ENCODE results near the gene SETBP1. TPM values are rescaled to one million over a fixed set of nuclear protein-coding genes. Genes with fewer than 3 reads are reported as not detected.

The SETBP1 gene
- total and polyA plus RNA-seq, 2 of the 4 experiments (the other 2 are of a cell fraction), result 0.19 to 0.36 TPM

DNA sequence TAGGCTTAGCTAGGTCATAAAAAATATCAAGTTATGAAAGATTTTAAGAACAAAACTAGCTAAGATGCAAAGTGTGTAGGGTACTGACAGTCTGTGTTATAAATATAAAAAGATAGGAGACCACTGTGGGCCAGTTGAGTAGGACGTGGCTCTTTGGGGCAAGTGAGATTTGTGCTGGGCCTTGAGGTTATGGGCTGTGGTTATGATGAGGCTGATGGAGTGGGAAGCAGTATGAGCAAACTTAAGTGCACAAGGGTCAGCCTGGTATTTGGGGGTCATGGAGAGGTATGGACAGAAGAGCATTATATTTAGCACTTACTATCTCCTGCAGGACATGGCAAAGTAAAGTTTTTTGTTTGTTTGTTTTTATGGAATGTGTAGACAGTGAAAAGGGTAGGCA lies 70.1 kb downstream of the SETBP1 start:
- Histone ChIP-seq H2BK20ac (ENCODE audit: low read depth, low read length) (no peak overlapping the region), H2AK5ac (ENCODE audit: low read depth, low read length) (no peak overlapping the region), H3K36me3 (ENCODE audit: control insufficient read depth, insufficient read depth, low read length) (no peaks in the 10 kb centered on the region), H2BK120ac (ENCODE audit: low read depth, low read length) (no peak overlapping the region), H3K79me1 (ENCODE audit: low read depth in 1 of 2, low read length in 2 of 2) (no peaks in the 10 kb centered on the region), H3K56ac (ENCODE audit: extremely low read depth, insufficient read depth, low read length) (no peak overlapping the region), H4K20me1 (ENCODE audit: insufficient read depth, low read length) (no peaks in the 10 kb centered on the region), H4K5ac (ENCODE audit: low read depth, low read length) (no peak overlapping the region), H2BK15ac (ENCODE audit: low read depth, low read length) (no peak overlapping the region), H3K9me3 (ENCODE audit: control insufficient read depth, insufficient read depth, low read length) (no peaks in the 10 kb centered on the region), H3K27ac (ENCODE audit: insufficient read depth, low read length) (no peak overlapping the region), H4K91ac (ENCODE audit: insufficient read depth, low read depth, low read length) (no peak overlapping the region), H3K4me1 (ENCODE audit: control insufficient read depth, insufficient read depth, low read length) (no peaks in the 10 kb centered on the region), H2AK9ac (replicated peaks; ENCODE audit: low read depth, low read length, poor library complexity) (no peak overlapping the region), H3K9ac (ENCODE audit: low read depth, low read length) (no peak overlapping the region), H3K4me2 (ENCODE audit: low read depth, low read length) (no peak overlapping the region), H2AFZ (replicated peaks; ENCODE audit: low read length, poor library complexity) (no peak overlapping the region), H3K4ac (ENCODE audit: low read depth, low read length) (no peak overlapping the region), H3K14ac (replicated peaks; ENCODE audit: low read depth, low read length) (no peak overlapping the region), H2BK5ac (ENCODE audit: low read depth, low read length, poor library complexity, severe bottlenecking) (no peak overlapping the region), H3K4me3 (ENCODE audit: insufficient read depth, low read depth, low read length) (no peak overlapping the region), H3K9me1 (ENCODE audit: insufficient read depth, low read length) (0 out of 2 replicates have a peak, but pooled peaks cover 4% of the 10 kb centered on the region), H3K18ac (ENCODE audit: low read depth, low read length) (no peak overlapping the region), H3K27me3 (ENCODE audit: control insufficient read depth, insufficient read depth, low read length) (peaks cover 1% of the 10 kb centered on the region), H4K8ac (ENCODE audit: low read depth in 2 of 2, low read length in 2 of 2) (no peak overlapping the region), H3K23ac (ENCODE audit: low read depth, low read length) (no peak overlapping the region)
- in situ Hi-C loops (cut with MboI; ENCODE audit: low sequenced_read_pairs) (no loop called here), dilution Hi-C loops (cut with HindIII; ENCODE audit: low sequenced_read_pairs, unreplicated experiment) (no loop called here), intact Hi-C loops (cut with micrococcal nuclease) (no loop called here)
- BruUV-seq (replicated peaks), result no TSS peak
- ATAC-seq (ENCODE audit: low read depth) (no peak), DNase-seq (no peak)
- ChIA-PET POLR2A (ENCODE audit: unreplicated experiment) (no interaction called here), CTCF (no interaction called here)
- TF ChIP-seq, protein P1, sequence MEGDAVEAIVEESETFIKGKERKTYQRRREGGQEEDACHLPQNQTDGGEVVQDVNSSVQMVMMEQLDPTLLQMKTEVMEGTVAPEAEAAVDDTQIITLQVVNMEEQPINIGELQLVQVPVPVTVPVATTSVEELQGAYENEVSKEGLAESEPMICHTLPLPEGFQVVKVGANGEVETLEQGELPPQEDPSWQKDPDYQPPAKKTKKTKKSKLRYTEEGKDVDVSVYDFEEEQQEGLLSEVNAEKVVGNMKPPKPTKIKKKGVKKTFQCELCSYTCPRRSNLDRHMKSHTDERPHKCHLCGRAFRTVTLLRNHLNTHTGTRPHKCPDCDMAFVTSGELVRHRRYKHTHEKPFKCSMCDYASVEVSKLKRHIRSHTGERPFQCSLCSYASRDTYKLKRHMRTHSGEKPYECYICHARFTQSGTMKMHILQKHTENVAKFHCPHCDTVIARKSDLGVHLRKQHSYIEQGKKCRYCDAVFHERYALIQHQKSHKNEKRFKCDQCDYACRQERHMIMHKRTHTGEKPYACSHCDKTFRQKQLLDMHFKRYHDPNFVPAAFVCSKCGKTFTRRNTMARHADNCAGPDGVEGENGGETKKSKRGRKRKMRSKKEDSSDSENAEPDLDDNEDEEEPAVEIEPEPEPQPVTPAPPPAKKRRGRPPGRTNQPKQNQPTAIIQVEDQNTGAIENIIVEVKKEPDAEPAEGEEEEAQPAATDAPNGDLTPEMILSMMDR (conservative IDR thresholded peaks at IDR 0.05; ENCODE audit: low read depth, low read length), result no peak
- TF ChIP-seq RAD21 (IDR thresholded peaks at IDR 0.05; ENCODE audit: low read length), result no peak
- TF ChIP-seq MXI1 (IDR thresholded peaks at IDR 0.05; ENCODE audit: borderline replicate concordance, low read depth, low read length), result no peak
- TF ChIP-seq, protein P2, sequence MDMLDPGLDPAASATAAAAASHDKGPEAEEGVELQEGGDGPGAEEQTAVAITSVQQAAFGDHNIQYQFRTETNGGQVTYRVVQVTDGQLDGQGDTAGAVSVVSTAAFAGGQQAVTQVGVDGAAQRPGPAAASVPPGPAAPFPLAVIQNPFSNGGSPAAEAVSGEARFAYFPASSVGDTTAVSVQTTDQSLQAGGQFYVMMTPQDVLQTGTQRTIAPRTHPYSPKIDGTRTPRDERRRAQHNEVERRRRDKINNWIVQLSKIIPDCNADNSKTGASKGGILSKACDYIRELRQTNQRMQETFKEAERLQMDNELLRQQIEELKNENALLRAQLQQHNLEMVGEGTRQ (IDR thresholded peaks at IDR 0.05; ENCODE audit: low read depth, low read length), result no peak
- no peak for TF ChIP-seq CHD1 (IDR thresholded peaks at IDR 0.05; ENCODE audit: low read depth, low read length)
- TF ChIP-seq, protein P3, sequence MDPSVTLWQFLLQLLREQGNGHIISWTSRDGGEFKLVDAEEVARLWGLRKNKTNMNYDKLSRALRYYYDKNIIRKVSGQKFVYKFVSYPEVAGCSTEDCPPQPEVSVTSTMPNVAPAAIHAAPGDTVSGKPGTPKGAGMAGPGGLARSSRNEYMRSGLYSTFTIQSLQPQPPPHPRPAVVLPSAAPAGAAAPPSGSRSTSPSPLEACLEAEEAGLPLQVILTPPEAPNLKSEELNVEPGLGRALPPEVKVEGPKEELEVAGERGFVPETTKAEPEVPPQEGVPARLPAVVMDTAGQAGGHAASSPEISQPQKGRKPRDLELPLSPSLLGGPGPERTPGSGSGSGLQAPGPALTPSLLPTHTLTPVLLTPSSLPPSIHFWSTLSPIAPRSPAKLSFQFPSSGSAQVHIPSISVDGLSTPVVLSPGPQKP (IDR thresholded peaks at IDR 0.05; ENCODE audit: borderline replicate concordance, low read depth, low read length), result no peak
- TF ChIP-seq BHLHE40 (IDR thresholded peaks at IDR 0.05; ENCODE audit: low read depth, low read length), result no peak
- TF ChIP-seq MAZ (IDR thresholded peaks at IDR 0.05; ENCODE audit: borderline replicate concordance, low read depth, low read length), result no peak
- no peak for TF ChIP-seq NFE2L2 (IDR thresholded peaks at IDR 0.05; ENCODE audit: low read depth, low read length)
- TF ChIP-seq MAFK (IDR thresholded peaks at IDR 0.05; ENCODE audit: low read depth, low read length), result no peak
- TF ChIP-seq CEBPB (IDR thresholded peaks at IDR 0.05; ENCODE audit: low read depth, low read length), result no peak
- no peak for TF ChIP-seq FOS (IDR thresholded peaks at IDR 0.05; ENCODE audit: low read depth, low read length)
- no peak for TF ChIP-seq SMC3 (IDR thresholded peaks at IDR 0.05; ENCODE audit: low read depth, low read length)
- TF ChIP-seq RCOR1 (IDR thresholded peaks at IDR 0.05; ENCODE audit: insufficient replicate concordance, low read length), result no peak
- no peak for TF ChIP-seq RFX5 (IDR thresholded peaks at IDR 0.05; ENCODE audit: low read depth, low read length)
- no peak for TF ChIP-seq POLR2A (IDR thresholded peaks at IDR 0.05; ENCODE audit: low read depth, low read length)
- WGBS, 2 experiments (ENCODE audit: extremely low coverage in 2 of 2, insufficient read length in 1 of 2), result no CpG with 5 or more reads among the region's 1 CpG

Data from IMR-90 (cell line).